GM19452 (cell line): ENCODE data around the gene RNU11.
A peak's percentile ranks its signal among the peaks of the same experiment; 100 is the strongest.
"Not testable (repeated sequence)": the region's sequence is repeated elsewhere in the genome, so short reads cannot be mapped to it uniquely, and the experiment has no call there.

Experiments used
- ATAC-seq: cut with Tn5 transposase; IDR thresholded peaks from one replicate; pipeline ENCODE4 v1.9.1; 2021; ENCODE audit not compliant: unreplicated experiment

The RNU11 gene

GRCh38 chr1:28656335-28656734, 7.9 kb downstream of the RNU11 start:
- ATAC-seq = no peak

DNA sequence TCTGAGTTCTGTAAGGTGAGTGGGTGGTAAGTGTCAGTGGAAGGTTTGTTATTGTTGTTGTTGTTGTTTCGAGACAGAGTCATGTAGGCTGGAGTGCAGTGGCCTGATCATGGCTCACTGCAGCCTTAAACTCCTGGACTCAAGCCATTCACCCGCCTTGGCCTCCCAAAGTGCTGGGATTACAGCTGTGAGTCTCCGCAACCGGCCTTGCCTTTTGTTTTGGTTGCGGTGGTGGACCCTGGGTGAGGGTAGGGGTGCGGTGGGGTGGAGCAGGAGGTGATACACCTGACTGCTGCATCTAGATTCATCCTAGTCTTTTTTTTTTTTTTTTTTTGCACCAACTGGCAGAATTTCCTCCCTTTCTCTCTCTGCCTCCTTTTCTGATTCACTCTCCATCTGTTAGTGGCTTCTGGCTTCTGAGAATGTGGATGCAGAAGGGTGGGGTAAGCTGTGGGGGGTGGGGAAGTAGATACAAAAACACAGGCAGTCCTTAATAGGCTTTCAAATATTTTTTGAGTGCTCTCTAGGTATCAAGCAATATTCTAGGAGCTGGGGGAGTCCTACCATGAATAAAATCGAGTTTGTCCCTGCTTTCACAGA, 15.6 kb downstream of the RNU11 start:
- ATAC-seq = no peak

DNA sequence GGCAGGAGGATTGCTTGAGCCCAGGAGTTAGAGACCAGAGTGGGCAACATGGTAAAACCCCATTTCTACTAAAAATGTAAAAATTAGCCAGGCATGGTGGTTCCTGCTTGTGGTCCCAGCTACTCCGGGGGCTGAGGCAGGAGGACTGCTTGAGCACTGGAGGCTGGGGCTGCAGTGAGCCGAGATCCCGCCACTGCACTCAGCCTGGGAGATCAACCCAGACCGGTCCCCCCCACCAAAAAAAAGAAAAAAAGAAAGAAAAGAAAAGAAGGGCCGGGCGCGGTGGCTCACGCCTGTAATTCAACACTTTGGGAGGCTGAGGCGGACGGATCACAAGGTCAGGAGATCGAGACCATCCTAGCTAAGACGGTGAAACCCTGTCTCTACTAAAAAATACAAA, 18.4 kb downstream of the RNU11 start:
- no peak for ATAC-seq

DNA sequence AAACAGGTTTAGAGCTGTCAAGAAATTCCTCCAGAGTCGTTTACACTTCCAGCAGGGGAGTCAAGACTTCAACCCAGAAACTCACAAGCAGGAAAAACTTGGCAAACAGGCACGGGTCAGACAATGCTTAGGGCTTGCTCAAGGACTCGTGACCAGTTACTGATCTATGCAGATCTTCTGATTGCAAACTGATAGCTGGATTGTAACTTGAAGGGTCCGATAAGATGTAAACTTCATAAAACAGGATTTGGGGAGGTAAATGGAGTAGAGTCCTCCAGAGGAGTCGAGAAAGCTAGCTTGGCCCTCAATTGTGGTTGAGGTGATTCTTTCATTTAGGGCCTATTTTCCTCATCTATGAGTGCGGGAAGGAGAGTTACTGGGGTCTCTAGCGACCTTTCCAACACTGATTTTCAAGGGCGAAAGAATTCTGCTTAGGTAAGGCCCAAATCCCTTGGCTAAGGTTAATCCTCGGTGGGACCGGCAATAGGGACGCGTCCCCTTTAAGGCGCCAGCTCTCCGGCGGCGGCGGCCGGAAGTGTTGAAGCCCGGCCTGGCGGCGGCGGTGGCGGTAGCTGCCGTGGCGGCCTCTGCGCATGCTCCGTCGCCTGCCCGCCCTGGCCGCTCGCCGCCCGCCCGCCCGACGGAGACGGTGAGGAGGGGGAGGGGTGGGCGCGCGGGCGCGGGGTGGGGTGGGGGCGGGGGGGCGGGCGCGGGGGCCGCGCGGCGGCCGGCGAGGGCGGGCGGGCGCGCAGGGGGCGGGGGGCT, 20.0 kb downstream of the RNU11 start, which contains the start of gene GMEB1:
GMEB1 (plus strand) TSS at position 594 of the 765 bp plus-strand sequence. CDS start 14,829 bp downstream, outside the sequence.
- ATAC-seq = peak; percentile 70

- ATAC-seq = peak; percentile 55
Observed at GRCh38 chr1:28668956-28669723, 20.7 kb downstream of the RNU11 start.

DNA sequence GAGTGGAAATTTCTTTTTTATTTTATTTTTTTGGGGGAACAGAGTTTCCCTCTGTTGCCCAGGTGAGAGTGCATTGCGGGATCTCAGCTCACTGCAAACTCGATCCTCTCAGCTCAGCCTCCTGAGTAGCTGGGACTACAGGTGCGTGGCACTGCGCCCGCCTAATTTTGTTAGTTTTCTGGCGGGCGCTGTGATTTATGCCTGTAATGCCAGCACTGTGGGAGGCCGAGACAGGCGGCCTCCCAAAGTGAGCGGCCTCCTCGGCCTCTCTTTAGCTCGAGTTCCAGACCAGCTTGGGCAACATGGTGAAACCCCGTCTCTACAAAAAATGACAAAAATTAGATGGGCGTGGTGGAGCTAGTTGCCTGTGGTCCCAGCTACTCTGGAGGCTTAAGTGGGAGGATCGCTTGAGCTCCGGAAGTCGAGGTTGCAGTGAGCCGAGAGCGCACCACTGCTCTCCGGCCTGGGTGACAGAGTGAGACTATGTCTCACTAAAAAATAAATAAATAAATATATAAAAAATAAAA, 22.9 kb downstream of the RNU11 start:
- no peak for ATAC-seq

- not testable (repeated sequence) for ATAC-seq
Observed at GRCh38 chr1:28672971-28673370, 24.6 kb downstream of the RNU11 start.

GRCh38 chr1:28675924-28676257, 27.5 kb downstream of the RNU11 start:
- ATAC-seq = no peak

GRCh38 chr1:28680151-28680550, 31.8 kb downstream of the RNU11 start:
- ATAC-seq = no peak

DNA sequence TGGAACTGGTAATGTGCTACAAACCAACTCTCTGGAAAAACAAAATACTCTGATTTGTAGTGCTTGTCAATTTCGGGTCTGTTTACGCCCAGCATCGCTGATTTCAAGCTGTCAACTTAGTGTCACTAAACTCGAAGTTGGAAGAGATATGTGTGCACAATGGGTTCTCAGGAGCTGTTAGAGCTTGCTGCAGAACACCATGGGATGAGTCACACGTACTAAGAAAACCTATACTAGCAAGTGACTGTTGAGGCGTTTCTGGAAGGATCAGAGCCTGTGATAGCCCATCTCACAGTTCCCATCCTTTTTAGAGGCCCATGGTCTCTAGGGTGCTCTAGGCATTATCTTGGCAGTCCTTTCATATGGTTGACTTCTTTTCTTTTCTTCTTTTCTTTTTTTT, 34.4 kb downstream of the RNU11 start:
- no peak for ATAC-seq

GRCh38 chr1:28684937-28685336, 36.5 kb downstream of the RNU11 start:
- ATAC-seq = no peak

DNA sequence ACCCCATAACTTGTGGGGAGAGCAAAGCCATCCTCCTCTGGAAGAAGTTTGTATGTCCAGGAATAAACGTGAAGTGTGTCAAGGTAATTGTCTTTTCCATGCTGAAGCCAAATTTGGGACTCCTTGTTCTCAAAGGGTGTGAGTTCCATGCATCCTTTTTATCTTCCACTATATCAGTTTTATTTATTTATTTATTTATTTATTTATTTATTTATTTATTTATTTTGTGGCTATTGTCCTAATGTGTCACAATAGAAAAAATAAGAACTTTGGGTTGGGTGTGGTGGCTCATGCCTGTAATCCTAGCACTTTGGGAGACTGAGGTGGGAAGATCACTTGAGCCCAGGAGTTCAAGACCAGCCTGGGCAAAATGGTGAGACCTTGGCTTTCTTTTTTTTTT, 43.2 kb downstream of the RNU11 start:
- ATAC-seq = not testable (repeated sequence)
